ENCODE data around the gene ATR.

DNA sequence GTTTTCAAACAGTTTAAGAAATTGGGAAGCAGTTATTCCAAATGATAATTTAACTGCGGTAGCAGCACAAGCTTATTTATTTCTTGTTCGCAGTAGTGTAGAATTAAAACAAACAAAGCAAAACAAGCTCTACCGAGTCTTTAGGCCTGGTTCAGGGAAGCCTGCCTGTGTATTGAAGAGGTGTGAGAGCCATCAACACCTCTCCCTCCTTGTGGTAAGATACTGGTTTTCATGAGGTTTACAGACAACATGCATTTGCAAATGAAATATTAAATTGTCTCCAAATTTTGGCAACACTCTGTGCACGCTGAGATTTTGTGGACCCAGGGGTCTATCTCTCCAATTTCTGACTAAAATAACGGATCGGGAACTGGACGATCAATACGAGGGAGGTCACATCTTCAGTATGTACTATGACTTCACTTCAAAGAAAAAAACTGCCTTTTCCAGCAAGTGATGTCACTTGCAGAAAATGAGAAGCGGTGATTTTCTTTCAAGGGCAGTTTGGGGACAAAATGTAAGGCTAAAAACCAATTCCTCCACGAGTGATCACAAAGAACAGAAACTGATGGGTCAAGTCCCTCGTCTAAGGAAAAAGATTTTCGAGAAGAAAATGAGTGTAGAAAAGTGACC, 721 bp downstream of the ATR start:
- TF ChIP-seq, protein P1, sequence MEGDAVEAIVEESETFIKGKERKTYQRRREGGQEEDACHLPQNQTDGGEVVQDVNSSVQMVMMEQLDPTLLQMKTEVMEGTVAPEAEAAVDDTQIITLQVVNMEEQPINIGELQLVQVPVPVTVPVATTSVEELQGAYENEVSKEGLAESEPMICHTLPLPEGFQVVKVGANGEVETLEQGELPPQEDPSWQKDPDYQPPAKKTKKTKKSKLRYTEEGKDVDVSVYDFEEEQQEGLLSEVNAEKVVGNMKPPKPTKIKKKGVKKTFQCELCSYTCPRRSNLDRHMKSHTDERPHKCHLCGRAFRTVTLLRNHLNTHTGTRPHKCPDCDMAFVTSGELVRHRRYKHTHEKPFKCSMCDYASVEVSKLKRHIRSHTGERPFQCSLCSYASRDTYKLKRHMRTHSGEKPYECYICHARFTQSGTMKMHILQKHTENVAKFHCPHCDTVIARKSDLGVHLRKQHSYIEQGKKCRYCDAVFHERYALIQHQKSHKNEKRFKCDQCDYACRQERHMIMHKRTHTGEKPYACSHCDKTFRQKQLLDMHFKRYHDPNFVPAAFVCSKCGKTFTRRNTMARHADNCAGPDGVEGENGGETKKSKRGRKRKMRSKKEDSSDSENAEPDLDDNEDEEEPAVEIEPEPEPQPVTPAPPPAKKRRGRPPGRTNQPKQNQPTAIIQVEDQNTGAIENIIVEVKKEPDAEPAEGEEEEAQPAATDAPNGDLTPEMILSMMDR (IDR thresholded peaks at IDR 0.05): no peak
- no peak for TF ChIP-seq POLR2A (IDR thresholded peaks at IDR 0.05)
